GM12872 (cell line): ENCODE measurements around the gene SH3RF1.

Experiments
- CTCF ChIP-seq: IDR thresholded peaks from 3 replicates; pipeline ENCODE4 v1.5.1; 2011; ENCODE audit warnings: low read depth, mild to moderate bottlenecking, low read length, moderate library complexity; ENCODE audit not compliant: insufficient read depth

Gene SH3RF1

DNA sequence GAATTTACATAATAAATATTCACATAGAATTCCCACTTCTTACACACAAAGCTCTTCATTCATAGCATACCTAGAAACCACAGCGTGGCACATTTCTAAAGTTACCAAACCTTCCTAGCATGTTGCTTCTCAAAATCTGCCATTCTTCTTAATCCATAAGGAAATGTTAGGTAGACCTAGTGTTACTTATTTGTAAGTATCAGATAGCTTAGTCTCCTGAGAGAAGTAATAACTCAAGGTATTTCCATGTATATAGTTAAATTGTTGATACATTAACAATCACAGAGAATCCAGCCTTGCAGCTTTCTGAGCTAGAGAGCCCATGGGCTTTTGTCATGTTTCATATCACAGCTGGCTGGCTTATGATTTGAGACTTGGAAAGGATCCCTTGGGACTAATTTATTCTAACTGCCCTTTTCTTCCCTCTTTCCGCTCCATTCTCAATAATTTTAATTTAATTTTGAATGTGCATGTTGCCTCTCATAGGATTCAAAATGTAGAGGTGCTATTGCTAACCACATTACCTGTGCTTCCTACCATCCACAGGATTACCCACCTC lies 17.6 kb downstream of the SH3RF1 start:
- TF ChIP-seq CTCF: no peak

DNA sequence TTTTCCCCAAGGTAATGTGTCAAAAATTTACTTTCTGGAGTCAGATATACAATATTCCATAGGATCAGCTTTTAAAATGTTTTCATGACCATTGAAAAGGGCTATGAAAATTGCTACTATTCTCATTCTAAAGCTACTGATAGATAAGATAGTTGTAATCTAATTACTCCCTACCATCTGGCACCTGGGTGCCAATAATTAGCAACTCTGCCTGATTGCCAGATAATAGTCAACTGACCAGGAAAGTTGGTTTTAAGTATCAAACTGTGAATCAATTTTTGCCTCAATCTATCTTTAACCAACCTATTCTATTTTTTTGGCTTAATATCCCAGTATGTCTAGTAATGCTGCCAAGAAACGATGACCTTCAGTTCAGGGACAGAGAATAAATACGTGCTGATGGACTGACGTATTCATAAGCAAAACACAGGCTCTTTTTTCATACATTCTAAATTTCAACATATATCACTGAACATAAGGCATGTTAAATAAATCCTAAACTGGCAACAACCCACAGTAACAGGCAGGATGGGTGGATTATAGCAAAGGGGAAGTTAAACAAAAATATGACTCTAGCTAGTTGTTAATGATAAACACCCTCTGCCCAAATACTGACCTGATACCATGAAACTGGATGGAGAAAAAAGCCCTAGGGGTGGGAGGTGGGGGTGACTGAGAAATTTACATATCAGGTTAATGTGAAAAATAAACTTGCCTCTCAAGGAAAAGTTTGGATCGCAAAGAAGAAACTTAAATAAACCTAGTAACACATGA lies 18.2 kb downstream of the SH3RF1 start:
- no peak for TF ChIP-seq CTCF

DNA sequence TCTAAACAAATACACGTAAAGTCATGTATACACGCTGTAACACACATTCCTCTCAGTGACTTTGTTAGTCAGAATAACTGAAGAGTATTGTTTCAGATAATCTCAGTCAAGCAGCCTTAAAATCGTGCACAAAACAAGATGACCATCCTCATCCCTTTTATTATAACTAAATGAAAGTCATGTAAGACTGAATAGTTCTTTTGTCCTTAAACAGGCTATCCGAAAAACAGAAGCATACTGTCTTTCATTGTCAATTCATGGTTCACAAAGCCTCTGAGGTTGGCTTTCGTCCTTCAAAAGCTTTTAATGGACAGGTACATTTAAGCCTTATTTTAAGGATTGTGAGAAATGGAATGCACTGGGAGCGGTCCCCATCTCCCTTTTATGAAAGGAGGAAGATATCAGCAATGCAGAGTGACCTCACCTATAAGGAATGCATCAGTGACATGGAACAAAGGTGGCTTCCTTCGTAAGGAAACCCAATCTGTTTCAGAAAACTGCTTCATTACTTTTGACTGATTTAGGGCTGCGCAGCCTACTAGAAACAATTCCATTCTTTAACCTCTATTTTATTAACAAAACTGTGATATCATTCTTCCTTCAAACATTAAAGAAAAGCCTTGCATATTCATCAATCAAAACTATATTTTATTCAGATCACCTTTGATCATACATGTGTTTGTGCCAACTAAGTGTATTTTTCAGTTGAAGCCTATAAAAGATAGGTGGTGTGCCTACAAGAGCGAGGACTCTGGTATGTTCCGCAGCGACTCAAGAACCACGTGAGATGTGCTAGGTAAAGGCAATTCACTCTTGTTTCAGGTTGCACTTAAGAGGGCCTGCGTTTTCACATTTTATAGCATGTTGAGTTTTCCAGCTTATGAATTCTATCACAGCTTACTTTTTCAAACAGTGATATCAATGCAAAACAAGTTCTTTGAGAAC lies 19.2 kb downstream of the SH3RF1 start:
- TF ChIP-seq CTCF: no peak

- TF ChIP-seq CTCF: no peak
These were observed 20.0 kb downstream of the SH3RF1 start for GRCh38 chr4:169250796-169251195.

DNA sequence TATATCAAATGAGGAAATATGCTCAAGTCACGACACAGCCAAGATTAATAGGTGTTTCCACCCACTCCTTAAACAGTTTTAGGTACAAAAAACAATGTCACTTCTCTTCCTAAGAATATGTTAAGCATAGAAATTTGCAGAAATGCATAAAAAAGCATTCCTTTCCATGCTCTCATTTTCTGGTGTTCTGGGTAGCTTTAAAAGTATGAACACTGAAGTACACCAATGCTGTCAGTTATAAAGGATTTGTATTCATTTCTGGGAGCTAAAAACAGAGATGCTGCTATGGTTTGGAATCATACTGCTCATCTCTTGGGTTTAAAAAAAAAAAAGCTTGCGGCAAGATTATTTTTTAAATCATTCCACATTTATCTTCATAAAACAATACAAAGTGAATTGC lies 20.8 kb downstream of the SH3RF1 start:
- TF ChIP-seq CTCF: no peak

DNA sequence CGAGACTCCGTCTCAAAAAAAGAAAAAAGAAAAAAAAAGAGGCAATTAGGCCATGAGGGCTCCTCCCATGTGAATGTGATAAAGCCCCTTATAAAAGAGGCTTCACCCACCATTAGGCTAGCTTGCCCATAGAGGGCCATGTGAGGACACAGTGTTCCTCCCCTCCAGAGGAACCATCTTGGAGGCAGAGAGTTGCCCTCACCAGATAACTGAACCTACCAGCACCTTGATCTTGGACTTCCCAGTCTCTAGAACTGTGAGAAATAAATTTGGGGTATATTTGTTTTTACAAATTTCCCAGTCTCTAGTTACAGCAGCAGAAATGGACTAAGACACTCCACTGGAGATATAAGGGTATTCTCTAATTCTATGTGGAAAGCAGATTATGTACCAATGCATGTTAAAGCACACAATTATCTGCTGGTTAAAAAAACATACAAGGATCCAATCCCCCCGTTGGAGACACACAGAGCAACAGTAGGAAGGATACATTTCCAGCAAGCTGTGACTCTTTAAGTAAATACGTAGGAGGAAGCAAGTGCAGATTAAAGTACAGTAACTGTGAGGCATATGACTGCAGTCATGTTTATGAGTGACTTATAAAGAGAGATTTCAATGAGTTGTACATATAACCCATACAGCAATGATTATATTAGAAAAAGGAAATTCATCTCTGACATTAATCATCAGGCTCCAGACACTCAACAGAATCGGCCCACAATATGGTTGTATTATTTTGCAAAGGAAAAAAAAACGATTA lies 21.4 kb downstream of the SH3RF1 start:
- TF ChIP-seq CTCF: no peak
